Body of pancreas (tissue), 4 donors: ENCODE results near the gene SNRNP48. TPM values are rescaled to one million over a fixed set of nuclear protein-coding genes. Genes with fewer than 3 reads are reported as not detected.

Experiments used
- ATAC-seq: fragments of 150-250 bp; one replicate; pipeline ENCODE4 v1.9.1; 2016
- DNase-seq, 4 donors: peaks; one replicate each; pipeline ENCODE4 v3.0.0-alpha.2; 2019
- H3K27ac ChIP-seq, 4 donors: fragments of 200-600 bp; sonication (generic); 1 replicate in 3 of 4; 2 replicates in 1 of 4; pipeline versions ENCODE4 v1.5.1 to v1.6.1; 2016 to 2019; ENCODE audit warnings: mild to moderate bottlenecking in 1 of 4, mixed read lengths in 1 of 4, moderate library complexity in 1 of 4
- H3K27me3 ChIP-seq, 2 donors: fragments of 200-600 bp; sonication (generic); one replicate each; pipeline ENCODE4 v1.6.0; 2016; ENCODE audit warnings: mild to moderate bottlenecking in 1 of 2
- H3K36me3 ChIP-seq, 2 donors: fragments of 200-600 bp; sonication (generic); replicated peaks in 1 of 2; 2 replicates each; pipeline ENCODE4 v1.5.1; 2016; ENCODE audit warnings: low read depth in 2 of 2; ENCODE audit not compliant: insufficient read depth in 1 of 2
- H3K4me1 ChIP-seq: fragments of 200-600 bp; sonication (generic); one replicate; pipeline ENCODE4 v1.6.0; 2016
- H3K4me3 ChIP-seq, 2 donors: fragments of 200-600 bp; sonication (generic); 1 replicate in 1 of 2; 2 replicates in 1 of 2; pipeline ENCODE4 v1.5.1; 2016 to 2019
- H3K9me3 ChIP-seq, 3 donors: fragments of 200-600 bp; sonication (generic); 1 replicate in 2 of 3; 2 replicates in 1 of 3; pipeline ENCODE4 v1.5.1; 2016
- CTCF ChIP-seq, 7 experiments: fragments of 450-650 bp in 4 of 7; fragments of 200-600 bp in 3 of 7; sonication (generic) in 3 of 7; IDR thresholded peaks; one replicate each; pipeline ENCODE4 v1.5.1; 2016 to 2019; ENCODE audit warnings: antibody characterized with exemption in 7 of 7
- POLR2A ChIP-seq, 3 donors: fragments of 450-650 bp; IDR thresholded peaks; one replicate each; pipeline ENCODE4 v1.6.1; 2016; ENCODE audit warnings: antibody characterized with exemption in 3 of 3, mild to moderate bottlenecking in 2 of 3
- WGBS, 2 donors: methylation state at CpG; one replicate each; pipeline ENCODE4 v1.1.5; 2017; 5-methylcytosine and 5-hydroxymethylcytosine counted together
- intact Hi-C: fragments of 100-400 bp; cut with DNase I; formaldehyde crosslinking; loops from one replicate; pipeline ENCODE4 v1.15.1; 2023
- total RNA-seq, 2 donors: library from RNA; depleted of rRNA; stranded (reverse); fragments of >200 nt; gene quantifications; one replicate each; pipeline ENCODE4 v1.1.0, GENCODE V29; 2016

SNRNP48 gene
- total RNA-seq, 2 donors from 2014 or later: 8.6 to 18.7 TPM

GRCh38 chr6:7542065-7542873 is 47.7 kb upstream of the SNRNP48 start:
- DNase-seq (peak; percentile 43 to 55 (median 52)), ATAC-seq (peak; percentile 20)
- peak overlapping the region; percentile 89 to 99 (median 98) for H3K27ac ChIP-seq
- peak overlapping the region; percentile 75 to 80 for H3K4me3 ChIP-seq
- intact Hi-C loops: no loop called here
- H3K4me1 ChIP-seq: peaks cover 36% of the 10 kb centered on the region
- WGBS, 2 donors: 0% methylated on average over 80 of the region's 80 CpGs; no CpG with 5 or more reads in 1 of the 2 donors
- no peaks in the 10 kb centered on the region for H3K9me3 ChIP-seq
- H3K36me3 ChIP-seq: no peaks in the 10 kb centered on the region
- TF ChIP-seq CTCF (IDR thresholded peaks at IDR 0.05) (no peak), POLR2A (IDR thresholded peaks at IDR 0.05) (no peak)
- no peaks in the 10 kb centered on the region for H3K27me3 ChIP-seq

GRCh38 chr6:7542874-7543624 is 46.9 kb upstream of the SNRNP48 start:
- H3K9me3 ChIP-seq: no peaks in the 10 kb centered on the region
- TF ChIP-seq CTCF (IDR thresholded peaks at IDR 0.05) (no peak), POLR2A (IDR thresholded peaks at IDR 0.05) (peak; percentile 61 to 91 (median 83))
- H3K27ac ChIP-seq: peak overlapping the region; percentile 89 to 99 (median 98)
- ATAC-seq (peak; percentile 62), DNase-seq (peak; percentile 87 to 93 (median 89))
- H3K27me3 ChIP-seq: no peaks in the 10 kb centered on the region
- peak overlapping the region; percentile 75 to 80 for H3K4me3 ChIP-seq
- peaks cover 44% of the 10 kb centered on the region for H3K4me1 ChIP-seq
- intact Hi-C loops: no loop called here
- WGBS, 2 donors: 0 to 1% methylated on average over 27 to 32 of the region's 32 CpGs
- H3K36me3 ChIP-seq: no peaks in the 10 kb centered on the region

- Histone ChIP-seq H3K27me3 (no peaks in the 10 kb centered on the region), H3K27ac (peak overlapping the region; percentile 8 to 99 (median 98)), H3K9me3 (no peaks in the 10 kb centered on the region), H3K36me3 (no peaks in the 10 kb centered on the region), H3K4me3 (peak overlapping the region; percentile 22 to 80), H3K4me1 (peaks cover 52% of the 10 kb centered on the region)
- DNase-seq (peak in 2 of 4 donors; percentile 41 to 56), ATAC-seq (no peak)
- 10 to 12% methylated on average over 13 of the region's 13 CpGs for WGBS, 2 donors
- intact Hi-C loops: no loop called here
- TF ChIP-seq CTCF (IDR thresholded peaks at IDR 0.05): peak in 1 of 7 experiments; percentile 3
- TF ChIP-seq POLR2A (IDR thresholded peaks at IDR 0.05): peak in 1 of 3 donors; percentile 46
These were observed 46.1 kb upstream of the SNRNP48 start for GRCh38 chr6:7543789-7544424.

GRCh38 chr6:7544597-7544996 is 45.4 kb upstream of the SNRNP48 start:
- no peak overlapping the region for H3K4me3 ChIP-seq
- no peaks in the 10 kb centered on the region for H3K27me3 ChIP-seq
- intact Hi-C loops: no loop called here
- DNase-seq (no peak), ATAC-seq (no peak)
- H3K9me3 ChIP-seq: no peaks in the 10 kb centered on the region
- no peak for TF ChIP-seq CTCF (IDR thresholded peaks at IDR 0.05)
- no peak for TF ChIP-seq POLR2A (IDR thresholded peaks at IDR 0.05)
- H3K4me1 ChIP-seq: peaks cover 59% of the 10 kb centered on the region
- WGBS, 2 donors: 16 to 33% methylated on average over 3 of the region's 3 CpGs
- no peaks in the 10 kb centered on the region for H3K36me3 ChIP-seq
- peak overlapping the region in 3 of 4 donors; percentile 97 to 99 (median 99) for H3K27ac ChIP-seq
